HFF-Myc (cell line): ENCODE measurements around the gene MFN2.
"Not testable (repeated sequence)": the region's sequence is repeated elsewhere in the genome, so short reads cannot be mapped to it uniquely, and the experiment has no call there.

Experiments used
- DNase-seq: peaks from one replicate; pipeline ENCODE4 v3.0.0-alpha.2; 2011; ENCODE audit warnings: low read depth; ENCODE audit errors: extremely low read depth
- H3K4me3 ChIP-seq: replicated peaks from 2 replicates; pipeline ENCODE4 v1.5.1; 2011; ENCODE audit warnings: low read depth, mild to moderate bottlenecking, control low read depth, low read length
- TF ChIP-seq, protein P1 (sequence below): IDR thresholded peaks from 2 replicates; pipeline ENCODE4 v1.5.1; 2012; ENCODE audit warnings: mild to moderate bottlenecking, low read depth, low read length, control low read depth; ENCODE audit errors: missing control alignments

The MFN2 gene

DNA sequence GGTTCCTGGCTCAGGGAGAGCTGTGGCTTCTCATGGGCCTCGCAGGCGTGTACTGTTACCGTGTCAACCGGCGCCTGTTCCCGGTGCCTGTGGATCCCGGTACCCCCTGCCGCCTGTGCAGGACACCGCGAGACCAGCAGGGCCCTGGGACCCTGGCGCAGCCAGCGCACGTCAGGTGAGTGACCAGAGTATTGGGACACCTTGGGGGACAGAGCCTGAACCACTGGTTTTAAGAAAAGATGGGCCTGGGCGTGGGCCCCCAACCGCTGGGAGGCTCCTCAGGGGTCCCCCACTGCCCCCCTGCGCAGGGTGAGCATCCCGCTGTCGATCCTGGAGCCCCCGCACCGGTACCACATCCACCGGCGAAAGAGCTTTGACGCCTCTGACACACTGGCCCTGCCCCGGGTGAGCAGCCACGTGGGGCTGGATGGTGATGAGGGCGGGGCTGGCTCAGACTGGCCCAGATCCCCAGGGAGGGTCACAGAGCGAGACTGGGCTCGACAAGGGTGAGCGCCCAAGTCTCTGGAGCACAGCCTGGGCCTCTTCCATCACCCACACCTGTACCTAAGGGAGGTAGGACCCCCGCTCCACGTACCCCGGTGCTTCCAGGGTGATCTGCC is 49.6 kb downstream of the MFN2 start:
- no peak for DNase-seq
- TF ChIP-seq, protein P1, sequence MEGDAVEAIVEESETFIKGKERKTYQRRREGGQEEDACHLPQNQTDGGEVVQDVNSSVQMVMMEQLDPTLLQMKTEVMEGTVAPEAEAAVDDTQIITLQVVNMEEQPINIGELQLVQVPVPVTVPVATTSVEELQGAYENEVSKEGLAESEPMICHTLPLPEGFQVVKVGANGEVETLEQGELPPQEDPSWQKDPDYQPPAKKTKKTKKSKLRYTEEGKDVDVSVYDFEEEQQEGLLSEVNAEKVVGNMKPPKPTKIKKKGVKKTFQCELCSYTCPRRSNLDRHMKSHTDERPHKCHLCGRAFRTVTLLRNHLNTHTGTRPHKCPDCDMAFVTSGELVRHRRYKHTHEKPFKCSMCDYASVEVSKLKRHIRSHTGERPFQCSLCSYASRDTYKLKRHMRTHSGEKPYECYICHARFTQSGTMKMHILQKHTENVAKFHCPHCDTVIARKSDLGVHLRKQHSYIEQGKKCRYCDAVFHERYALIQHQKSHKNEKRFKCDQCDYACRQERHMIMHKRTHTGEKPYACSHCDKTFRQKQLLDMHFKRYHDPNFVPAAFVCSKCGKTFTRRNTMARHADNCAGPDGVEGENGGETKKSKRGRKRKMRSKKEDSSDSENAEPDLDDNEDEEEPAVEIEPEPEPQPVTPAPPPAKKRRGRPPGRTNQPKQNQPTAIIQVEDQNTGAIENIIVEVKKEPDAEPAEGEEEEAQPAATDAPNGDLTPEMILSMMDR: no peak
- no peak overlapping the region for H3K4me3 ChIP-seq

DNA sequence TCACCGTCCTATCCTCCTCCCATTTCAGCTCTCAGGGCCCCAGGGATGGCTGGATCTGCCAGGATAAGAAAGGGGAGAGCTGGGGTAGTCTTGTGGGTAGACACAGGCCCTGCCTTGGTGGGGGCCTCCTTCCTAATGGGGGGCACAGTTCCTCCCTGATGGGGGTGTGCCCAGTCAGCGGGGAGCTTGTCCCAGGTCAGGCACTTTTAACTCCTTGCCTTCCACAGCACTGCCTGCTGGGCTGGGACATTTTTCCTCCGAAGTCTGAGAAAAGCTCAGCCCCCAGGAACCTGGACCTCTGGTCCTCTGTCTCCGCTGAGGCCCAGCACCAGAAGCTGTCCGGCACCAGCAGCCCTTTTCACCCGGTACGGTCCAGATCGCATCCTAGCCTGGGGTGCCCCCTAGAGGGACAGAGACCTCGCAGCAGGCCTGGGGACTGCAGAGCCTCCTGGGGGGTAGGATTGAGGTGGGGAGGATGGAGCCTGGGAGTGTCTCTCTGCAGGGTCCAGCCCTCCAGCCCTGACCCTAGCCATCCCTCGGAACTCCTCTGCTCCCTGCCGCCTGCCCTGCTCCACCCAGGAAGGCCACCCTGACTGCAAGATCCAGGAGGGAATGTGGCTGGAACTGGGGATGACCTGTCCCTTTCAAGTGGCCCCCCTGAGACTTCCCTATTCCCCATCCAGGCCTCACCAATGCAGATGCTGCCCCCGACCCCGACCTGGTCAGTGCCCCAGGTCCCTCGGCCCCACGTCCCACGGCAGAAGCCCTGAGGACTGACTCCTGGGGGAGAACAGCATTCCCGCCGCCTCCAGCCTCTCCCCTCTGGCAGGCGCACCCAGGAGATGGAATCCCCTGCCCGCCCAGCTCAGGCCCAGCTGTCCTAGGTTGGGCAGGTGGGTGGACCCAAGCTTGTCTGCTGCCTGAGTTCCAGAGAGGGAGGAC is 51.1 kb downstream of the MFN2 start:
- no peak for DNase-seq
- TF ChIP-seq, protein P1: peak; percentile 73
- no peak overlapping the region for H3K4me3 ChIP-seq

DNA sequence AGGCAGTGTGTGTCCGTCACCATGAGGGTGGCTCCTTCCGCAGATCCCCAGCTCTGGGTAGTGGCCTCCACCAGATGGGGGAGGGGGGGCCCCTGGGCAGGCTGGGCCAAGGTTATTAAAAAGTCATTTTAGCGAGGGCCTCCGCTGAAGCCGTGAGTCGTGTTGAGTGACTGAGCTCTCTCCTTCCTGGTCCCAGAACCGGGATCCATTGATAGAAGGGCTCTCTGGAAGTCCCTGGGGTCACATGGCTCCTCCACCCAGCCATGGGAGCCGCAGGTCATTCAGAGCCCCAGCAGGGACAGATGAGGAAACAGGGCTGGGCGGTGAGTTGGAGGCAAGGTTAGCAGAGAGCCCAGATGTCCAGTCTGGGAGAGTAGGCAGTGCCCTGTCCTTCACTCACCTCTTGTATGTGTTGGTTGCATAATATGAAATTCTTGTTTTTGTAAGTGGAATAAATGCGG is 51.9 kb downstream of the MFN2 start:
- TF ChIP-seq, protein P1: no peak
- no peak for DNase-seq
- no peak overlapping the region for H3K4me3 ChIP-seq

- not testable (repeated sequence) for H3K4me3 ChIP-seq, DNase-seq
Measured at GRCh38 chr1:12033441-12033840, 53.2 kb downstream of the MFN2 start.

DNA sequence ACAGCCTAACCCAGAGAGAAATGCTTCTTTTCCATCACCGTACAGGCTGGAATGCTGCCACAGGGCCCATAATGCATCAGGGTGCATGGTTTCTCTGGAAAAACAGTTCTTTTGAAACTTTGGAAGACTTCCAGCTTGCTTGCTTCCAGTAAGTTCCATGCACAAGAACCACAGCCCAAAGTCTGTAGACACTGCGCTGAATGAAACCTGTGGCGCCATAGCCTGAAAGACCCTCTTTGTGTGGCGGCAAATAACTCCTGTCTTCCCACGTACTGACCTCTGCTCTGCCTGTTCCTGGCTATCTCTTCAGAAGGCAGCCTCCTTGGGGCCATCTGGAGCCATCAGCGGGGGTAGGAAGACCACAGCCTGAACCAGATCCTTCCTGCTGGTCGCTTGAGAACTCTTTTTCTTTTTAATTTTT is 54.1 kb downstream of the MFN2 start:
- TF ChIP-seq, protein P1: no peak
- DNase-seq: no peak

DNA sequence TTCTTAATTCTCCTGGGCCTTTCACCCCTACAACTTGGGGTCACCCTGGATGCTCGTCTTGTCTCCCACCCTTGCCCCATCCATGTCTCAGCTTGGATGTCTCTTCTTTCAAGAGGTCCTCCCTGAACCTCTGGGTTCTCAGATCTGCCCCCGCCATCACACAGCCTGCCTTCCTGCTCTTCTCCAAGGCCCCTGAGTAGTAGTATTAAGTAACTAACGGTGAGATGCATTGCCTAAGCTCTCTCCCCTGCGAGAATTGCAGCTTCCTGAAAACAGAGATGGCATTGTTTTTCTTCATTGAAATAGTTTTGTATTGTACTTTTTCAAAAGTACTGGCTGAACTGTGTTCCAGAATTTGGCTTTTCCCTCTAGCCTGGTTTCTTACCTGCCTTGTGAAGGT is 55.1 kb downstream of the MFN2 start:
- no peak for DNase-seq
- no peak overlapping the region for H3K4me3 ChIP-seq

More for the DNA sequence above, 54.1 kb downstream of the MFN2 start:
- no peak overlapping the region for H3K4me3 ChIP-seq

More for the DNA sequence above, 55.1 kb downstream of the MFN2 start:
- TF ChIP-seq, protein P1: no peak
